Loucy (cell line): Measurements from ENCODE around the gene TET1.

ENCODE experiments used
- H2AFZ ChIP-seq: fragments of 200-600 bp; sonication (generic); 2 replicates; pipeline ENCODE4 v1.6.0; 2016; ENCODE audit warnings: antibody characterized with exemption, mild to moderate bottlenecking, low read length, moderate library complexity
- H3F3A ChIP-seq: fragments of 200-600 bp; 2 replicates; pipeline ENCODE4 v1.6.0; 2016; ENCODE audit warnings: antibody characterized with exemption, low read depth, mild to moderate bottlenecking
- H3K27me3 ChIP-seq: fragments of 200-600 bp; sonication (generic); 2 replicates; pipeline ENCODE4 v1.6.1; 2014; ENCODE audit warnings: low read length, mild to moderate bottlenecking; ENCODE audit not compliant: insufficient read depth, poor library complexity, severe bottlenecking
- H3K36me3 ChIP-seq: fragments of 200-600 bp; sonication (generic); 2 replicates; pipeline ENCODE4 v1.6.1; 2016; ENCODE audit warnings: low read length; ENCODE audit not compliant: insufficient read depth
- H3K4me1 ChIP-seq: fragments of 200-600 bp; sonication (generic); 2 replicates; pipeline ENCODE4 v1.5.1; 2014; ENCODE audit warnings: low read length, mild to moderate bottlenecking; ENCODE audit not compliant: insufficient read depth, poor library complexity, severe bottlenecking
- H3K4me2 ChIP-seq: fragments of 200-600 bp; sonication (generic); 2 replicates; pipeline ENCODE4 v1.6.0; 2014; ENCODE audit warnings: antibody characterized with exemption, low read length, low read depth, mild to moderate bottlenecking; ENCODE audit not compliant: poor library complexity, severe bottlenecking
- H3K4me3 ChIP-seq: fragments of 200-600 bp; sonication (generic); 2 replicates; pipeline ENCODE4 v1.5.1; 2014; ENCODE audit warnings: low read length, mild to moderate bottlenecking, mixed read lengths; ENCODE audit not compliant: poor library complexity, severe bottlenecking
- H3K79me2 ChIP-seq: fragments of 200-600 bp; sonication (generic); 2 replicates; pipeline ENCODE4 v1.6.1; 2014; ENCODE audit warnings: low read length; ENCODE audit not compliant: insufficient read depth
- H3K9ac ChIP-seq: fragments of 200-600 bp; sonication (generic); 2 replicates; pipeline ENCODE4 v1.6.0; 2014; ENCODE audit warnings: mild to moderate bottlenecking, low read depth, low read length, moderate library complexity; ENCODE audit not compliant: poor library complexity, severe bottlenecking
- H3K9me2 ChIP-seq: fragments of 200-600 bp; sonication (generic); replicated peaks from 2 replicates; pipeline ENCODE4 v1.6.1; 2016; ENCODE audit warnings: low read depth, low read length, mixed read lengths
- H3K9me3 ChIP-seq: fragments of 200-600 bp; sonication (generic); 2 replicates; pipeline ENCODE4 v1.6.1; 2014; ENCODE audit warnings: mild to moderate bottlenecking, antibody characterized with exemption, low read length, low read depth; ENCODE audit not compliant: insufficient read depth
- H4K20me1 ChIP-seq: fragments of 200-600 bp; sonication (generic); 2 replicates; pipeline ENCODE4 v1.6.0; 2014; ENCODE audit warnings: antibody characterized with exemption, low read length, mild to moderate bottlenecking; ENCODE audit not compliant: insufficient read depth, poor library complexity, severe bottlenecking
- CTCF ChIP-seq: fragments of 200-600 bp; sonication (generic); conservative IDR thresholded peaks from 2 replicates; pipeline ENCODE4 v1.5.1; 2014; ENCODE audit warnings: mild to moderate bottlenecking, antibody characterized with exemption, low read length
- EZH2phosphoT487 ChIP-seq: fragments of 200-600 bp; IDR thresholded peaks from 2 replicates; pipeline ENCODE4 v1.6.1; 2018; ENCODE audit warnings: antibody characterized with exemption, mild to moderate bottlenecking, moderate library complexity, borderline replicate concordance

The TET1 gene

GRCh38 chr10:68594405-68594804 is 34.3 kb downstream of the TET1 start:
- H3K4me3 ChIP-seq: no peak overlapping the region
- H3K79me2 ChIP-seq: no peaks in the 10 kb centered on the region
- no peak overlapping the region for H3K9ac ChIP-seq
- H3K4me2 ChIP-seq: no peak overlapping the region
- no peaks in the 10 kb centered on the region for H3K9me2 ChIP-seq
- H3K36me3 ChIP-seq: no peaks in the 10 kb centered on the region
- H3F3A ChIP-seq: no peaks in the 10 kb centered on the region
- H3K27me3 ChIP-seq: no peaks in the 10 kb centered on the region
- H2AFZ ChIP-seq: no peak overlapping the region
- peaks cover 6% of the 10 kb centered on the region for H3K4me1 ChIP-seq
- H3K9me3 ChIP-seq: no peaks in the 10 kb centered on the region
- TF ChIP-seq CTCF (no peak), EZH2phosphoT487 (no peak)
- no peaks in the 10 kb centered on the region for H4K20me1 ChIP-seq

- Histone ChIP-seq H3F3A (no peaks in the 10 kb centered on the region), H3K4me1 (peaks cover 13% of the 10 kb centered on the region), H3K4me2 (no peak overlapping the region), H3K79me2 (no peaks in the 10 kb centered on the region), H4K20me1 (no peaks in the 10 kb centered on the region), H3K4me3 (no peak overlapping the region), H2AFZ (no peak overlapping the region), H3K36me3 (no peaks in the 10 kb centered on the region), H3K9ac (no peak overlapping the region), H3K9me3 (no peaks in the 10 kb centered on the region), H3K9me2 (no peaks in the 10 kb centered on the region), H3K27me3 (no peaks in the 10 kb centered on the region)
- TF ChIP-seq CTCF (no peak), EZH2phosphoT487 (no peak)
Observed at GRCh38 chr10:68595513-68595912, 35.4 kb downstream of the TET1 start.

GRCh38 chr10:68597407-68597806 is 37.3 kb downstream of the TET1 start:
- Histone ChIP-seq H2AFZ (no peak overlapping the region), H3K4me2 (no peak overlapping the region)

More at GRCh38 chr10:68597407-68597806, 37.3 kb downstream of the TET1 start:
- peaks cover 31% of the 10 kb centered on the region for H3K4me1 ChIP-seq
- H3F3A ChIP-seq: no peaks in the 10 kb centered on the region
- H3K9me3 ChIP-seq: no peaks in the 10 kb centered on the region
- H3K4me3 ChIP-seq: no peak overlapping the region
- no peaks in the 10 kb centered on the region for H3K9me2 ChIP-seq
- H3K27me3 ChIP-seq: no peaks in the 10 kb centered on the region
- H3K79me2 ChIP-seq: peaks cover 16% of the 10 kb centered on the region
- peaks cover 2% of the 10 kb centered on the region for H4K20me1 ChIP-seq
- no peaks in the 10 kb centered on the region for H3K36me3 ChIP-seq
- TF ChIP-seq EZH2phosphoT487 (no peak), CTCF (no peak)
- H3K9ac ChIP-seq: no peak overlapping the region
